B cell (primary cell): ENCODE results near the gene POLA2. TPM values are rescaled to one million over a fixed set of nuclear protein-coding genes. Genes with fewer than 3 reads are reported as not detected.

ENCODE experiments used
- ATAC-seq: fragments of 200-7000 bp; cut with Tn5 transposase; one replicate; pipeline ENCODE4 v1.10.0; 2021; ENCODE audit warnings: low read depth, mild to moderate bottlenecking, moderate number of reproducible peaks, moderate library complexity
- CTCF ChIA-PET: fragments of 350-600 bp; sonication (Branson Sonifier 250); formaldehyde crosslinking; loops from one replicate; lab custom pipeline; 2021; ENCODE audit warnings: antibody characterized with exemption, inconsistent platforms; lab: Charles Lee
- POLR2A ChIA-PET: fragments of 350-600 bp; sonication (Branson Sonifier 250); formaldehyde crosslinking; loops from one replicate; lab custom pipeline; 2021; ENCODE audit warnings: antibody characterized with exemption; lab: Charles Lee
- DNase-seq: peaks from one replicate; pipeline ENCODE4 v3.0.0; 2013
- H2AFZ ChIP-seq: 2 replicates; pipeline ENCODE4 v1.6.1; 2012; ENCODE audit warnings: mild to moderate bottlenecking, low read depth, low read length; ENCODE audit not compliant: insufficient read depth, poor library complexity, severe bottlenecking
- H3K27ac ChIP-seq, 2 donors: 1 replicate in 1 of 2; 2 replicates in 1 of 2; pipeline ENCODE4 v1.5.1; 2012 to 2013; ENCODE audit warnings: low read length in 2 of 2, mild to moderate bottlenecking in 2 of 2, moderate library complexity in 1 of 2
- H3K27me3 ChIP-seq, 4 experiments: fragments of 200-600 bp in 1 of 4; sonication (generic) in 1 of 4; replicated peaks in 1 of 4; 1 replicate in 2 of 4; 2 replicates in 2 of 4; pipeline versions ENCODE4 v1.6.1 to v1.7.0; 2013 to 2016; ENCODE audit warnings: low read length in 3 of 4, mild to moderate bottlenecking in 2 of 4, mixed read lengths in 1 of 4, moderate library complexity in 1 of 4; ENCODE audit not compliant: insufficient read depth in 4 of 4, control insufficient read depth in 3 of 4; ENCODE audit errors: control extremely low read depth in 1 of 4
- H3K36me3 ChIP-seq, 2 experiments: replicated peaks in 1 of 2; 1 replicate in 1 of 2; 2 replicates in 1 of 2; pipeline versions ENCODE4 v1.6.1 to v1.7.1; 2013; ENCODE audit warnings: low read length in 1 of 2; ENCODE audit not compliant: insufficient read depth in 2 of 2, control insufficient read depth in 1 of 2; ENCODE audit errors: control extremely low read depth in 1 of 2, extremely low read depth in 1 of 2
- H3K4me1 ChIP-seq, 2 donors: fragments of 200-600 bp in 1 of 2; sonication (generic) in 1 of 2; 1 replicate in 1 of 2; 2 replicates in 1 of 2; pipeline versions ENCODE4 v1.5.1 to v1.6.1; 2013 to 2017; ENCODE audit warnings: low read length in 2 of 2; ENCODE audit not compliant: control insufficient read depth in 2 of 2, insufficient read depth in 2 of 2
- H3K4me2 ChIP-seq: replicated peaks from 2 replicates; pipeline ENCODE3; 2012; ENCODE audit warnings: mild to moderate bottlenecking, low read depth, low read length; ENCODE audit not compliant: poor library complexity, severe bottlenecking
- H3K4me3 ChIP-seq, 5 experiments: fragments of 200-600 bp in 1 of 5; sonication (generic) in 1 of 5; 1 replicate in 3 of 5; 2 replicates in 2 of 5; pipeline versions ENCODE4 v1.5.1 to v1.7.0; 2011 to 2016; ENCODE audit warnings: low read length in 4 of 5, mild to moderate bottlenecking in 4 of 5, low read depth in 2 of 5, control low read depth in 1 of 5, moderate library complexity in 1 of 5; ENCODE audit not compliant: insufficient read depth in 1 of 5; ENCODE audit errors: control extremely low read depth in 1 of 5, extremely low read depth in 1 of 5
- H3K79me2 ChIP-seq: fragments of 200-600 bp; sonication (generic); one replicate; pipeline ENCODE4 v1.6.0; 2016; ENCODE audit warnings: low read length; ENCODE audit not compliant: control insufficient read depth, insufficient read depth
- H3K9ac ChIP-seq: fragments of 200-600 bp; sonication (generic); 2 replicates; pipeline ENCODE4 v1.6.1; 2017; ENCODE audit warnings: mild to moderate bottlenecking, low read length, moderate library complexity
- H3K9me3 ChIP-seq, 3 donors: one replicate each; pipeline versions ENCODE4 v1.6.1 to v1.7.1; 2013; ENCODE audit warnings: low read length in 2 of 3; ENCODE audit not compliant: control insufficient read depth in 2 of 3, insufficient read depth in 1 of 3; ENCODE audit errors: control extremely low read depth in 1 of 3
- H4K20me1 ChIP-seq: 2 replicates; pipeline ENCODE4 v1.6.0; 2012; ENCODE audit warnings: mild to moderate bottlenecking, low read length; ENCODE audit not compliant: insufficient read depth, control insufficient read depth, poor library complexity, severe bottlenecking
- H3K27ac Mint-ChIP-seq: one replicate; pipeline ENCODE4 v1.8.0; 2021; ENCODE audit warnings: mixed read lengths
- H3K27me3 Mint-ChIP-seq: one replicate; pipeline ENCODE4 v1.8.0; 2021; ENCODE audit warnings: mixed read lengths
- H3K4me1 Mint-ChIP-seq: one replicate; pipeline ENCODE4 v1.8.0; 2021; ENCODE audit warnings: mixed read lengths
- H3K4me3 Mint-ChIP-seq: one replicate; pipeline ENCODE4 v1.8.0; 2021; ENCODE audit warnings: mixed read lengths
- H3K9me3 Mint-ChIP-seq: one replicate; pipeline ENCODE4 v1.8.0; 2022; ENCODE audit warnings: mixed read lengths; ENCODE audit not compliant: insufficient read depth
- CTCF ChIP-seq: fragments of 200-600 bp; IDR thresholded peaks from one replicate; pipeline ENCODE4 v1.8.0; 2022; ENCODE audit warnings: antibody characterized with exemption, mild to moderate bottlenecking
- EZH2 ChIP-seq: IDR thresholded peaks from 2 replicates; pipeline ENCODE4 v1.6.1; 2012; ENCODE audit warnings: borderline replicate concordance, low read depth, mild to moderate bottlenecking, moderate library complexity, low read length; ENCODE audit not compliant: insufficient read depth, poor library complexity, severe bottlenecking
- WGBS: methylation state at CpG from one replicate; pipeline ENCODE4 v1.1.5; 2013; ENCODE audit warnings: missing lambda C conversion rate; ENCODE audit not compliant: insufficient coverage; 5-methylcytosine and 5-hydroxymethylcytosine counted together
- intact Hi-C: fragments of 100-400 bp; cut with micrococcal nuclease; formaldehyde crosslinking; loops from one replicate; pipeline ENCODE4 v1.10.0; 2022
- polyA plus RNA-seq: library from polyadenylated mRNA; depleted of rRNA; stranded (reverse); fragments of >200 nt; gene quantifications from 2 replicates; pipeline ENCODE4 v1.2.3, GENCODE V29; 2012
- total RNA-seq, 2 donors: library from RNA; stranded (reverse); fragments of 120-200 nt in 1 of 2; gene quantifications; 1 replicate in 1 of 2; 2 replicates in 1 of 2; pipeline versions ENCODE4 v1.2.3 to v1.2.4, GENCODE V29; 2013 to 2022

The POLA2 gene
- total and polyA plus RNA-seq, 2 donors (not counting 1 experiment from before 2014, with no cell fraction given): 13.0 to 28.7 TPM

GRCh38 chr11:65295571-65296341, 34.0 kb downstream of the POLA2 start:
- Histone ChIP-seq H3K9me3 (no peaks in the 10 kb centered on the region), H3K4me2 (no peak overlapping the region), H3K79me2 (no peaks in the 10 kb centered on the region), H3K4me3 (no peak overlapping the region), H3K27me3 (no peaks in the 10 kb centered on the region), H3K4me1 (peaks cover 0 to 3% of the 10 kb centered on the region in 2 donors), H4K20me1 (no peaks in the 10 kb centered on the region), H3K9ac (no peak overlapping the region), H2AFZ (no peak overlapping the region), H3K36me3 (peaks cover 0 to 41% of the 10 kb centered on the region in 2 experiments), H3K27ac (no peak overlapping the region)
- WGBS: 97% methylated on average over 9 of the region's 11 CpGs
- no peak overlapping the region for H3K27ac Mint-ChIP-seq
- ChIA-PET CTCF (interaction anchor here (0.6 to 1.3 kb wide), 6 partner anchors 18 to 44 kb away, joined by 3 to 5 read pairs (median 3); no protein-coding TSS in a partner anchor), POLR2A (interaction anchor here (0.6 kb wide), 1 partner anchor 1346 kb away, joined by 4 read pairs; no protein-coding TSS in a partner anchor)
- H3K4me3 Mint-ChIP-seq: no peak overlapping the region
- TF ChIP-seq EZH2 (no peak), CTCF (no peak)
- intact Hi-C loops: no loop called here
- no peaks in the 10 kb centered on the region for H3K9me3 Mint-ChIP-seq
- DNase-seq (no peak), ATAC-seq (no peak)
- H3K27me3 Mint-ChIP-seq: no peaks in the 10 kb centered on the region
- H3K4me1 Mint-ChIP-seq: peaks cover 2% of the 10 kb centered on the region
